Measurements from ENCODE around the gene OLR1.

- TF ChIP-seq GATA2 (IDR thresholded peaks at IDR 0.05; ENCODE audit: low read depth, low read length): no peak
- no peak for TF ChIP-seq GATA3 (IDR thresholded peaks at IDR 0.05; ENCODE audit: low read depth, low read length)
Measured at GRCh38 chr12:10214895-10215267, 42.9 kb upstream of the OLR1 start.
